A549 (cell line): ENCODE data around the gene CFAP73. TPM values are rescaled to one million over a fixed set of nuclear protein-coding genes. Genes with fewer than 3 reads are reported as not detected.

Experiments
- ATAC-seq, 2 experiments: fragments of 200-7000 bp in 1 of 2; fragments of >200 bp in 1 of 2; cut with Nextera tagmentation in 1 of 2; cut with Tn5 transposase in 1 of 2; 3 replicates each; pipeline versions ENCODE4 v1.8.0 to v1.9.1; 2018 to 2020; ENCODE audit warnings: mild to moderate bottlenecking in 1 of 2, moderate library complexity in 1 of 2
- CTCF ChIA-PET: fragments of 300-600 bp; sonication (Branson Sonifier 250); formaldehyde crosslinking; extraction: SDS; loops from one replicate; lab custom pipeline; 2021; ENCODE audit warnings: antibody characterized with exemption, inconsistent platforms; lab: Yijun Ruan, JAX
- POLR2A ChIA-PET: fragments of 350-600 bp; formaldehyde crosslinking; extraction: SDS; loops from one replicate; lab custom pipeline; 2021; ENCODE audit warnings: antibody characterized with exemption, inconsistent platforms; lab: Yijun Ruan, JAX
- DNase-seq, 2 experiments: peaks; one replicate each; pipeline versions ENCODE4 v3.0.0 to v3.0.0-alpha.2; 2011 to 2016; ENCODE audit warnings: low read depth in 1 of 2, low spot score in 1 of 2
- FAIRE-seq: peaks from 2 replicates; lab custom pipeline; 2011; peaks lifted over from hg19 to GRCh38; lab: Jason Lieb, UNC
- H3K27ac ChIP-seq, 2 experiments: fragments of >200 bp; sonication (Bioruptor Twin); formaldehyde crosslinking; 3 replicates each; pipeline ENCODE4 v1.5.1; 2016 to 2017
- H3K4me1 ChIP-seq: fragments of >200 bp; sonication (Bioruptor Twin); formaldehyde crosslinking; 3 replicates; pipeline ENCODE4 v1.6.1; 2016
- H3K4me2 ChIP-seq: fragments of >200 bp; sonication (Bioruptor Twin); formaldehyde crosslinking; 3 replicates; pipeline ENCODE4 v1.6.1; 2016
- H3K4me3 ChIP-seq: fragments of >200 bp; sonication (Bioruptor Twin); formaldehyde crosslinking; 3 replicates; pipeline ENCODE4 v1.5.1; 2016
- H3K9me3 ChIP-seq: fragments of >200 bp; sonication (Bioruptor Twin); formaldehyde crosslinking; 3 replicates; pipeline ENCODE4 v1.6.1; 2016
- BCL3 ChIP-seq: fragments of >200 bp; sonication (Bioruptor Twin); formaldehyde crosslinking; IDR thresholded peaks from 3 replicates; pipeline ENCODE4 v1.6.1; 2016
- CBX2 ChIP-seq: fragments of 200-600 bp; sonication (generic); IDR thresholded peaks from 2 replicates; pipeline ENCODE4 v1.6.1; 2016; ENCODE audit warnings: low read depth, mild to moderate bottlenecking, borderline replicate concordance
- CBX8 ChIP-seq: fragments of 200-600 bp; sonication (generic); IDR thresholded peaks from 2 replicates; pipeline ENCODE4 v1.6.1; 2016
- CEBPB ChIP-seq, 2 experiments: fragments of >200 bp in 1 of 2; sonication (Bioruptor Twin) in 1 of 2; formaldehyde crosslinking in 1 of 2; IDR thresholded peaks; 2 replicates each; pipeline ENCODE4 v1.6.1; 2012 to 2016
- CHD2 ChIP-seq: fragments of 150-350 bp; IDR thresholded peaks from 2 replicates; pipeline ENCODE4 v1.6.1; 2014; ENCODE audit warnings: low read length; ENCODE audit not compliant: partially characterized antibody
- CTCF ChIP-seq: fragments of >200 bp; sonication (Bioruptor Twin); formaldehyde crosslinking; IDR thresholded peaks from 3 replicates; pipeline ENCODE4 v1.5.1; 2016
- EHMT2 ChIP-seq: fragments of 200-600 bp; sonication (generic); IDR thresholded peaks from 2 replicates; pipeline ENCODE4 v1.6.1; 2016; ENCODE audit warnings: antibody characterized with exemption, low read depth, mild to moderate bottlenecking, moderate library complexity
- EP300 ChIP-seq, 2 experiments: fragments of >200 bp; sonication (Bioruptor Twin); formaldehyde crosslinking; IDR thresholded peaks; 2 replicates in 1 of 2; 3 replicates in 1 of 2; pipeline ENCODE4 v1.6.1; 2016 to 2017
- ESRRA ChIP-seq: fragments of 150-350 bp; IDR thresholded peaks from 2 replicates; pipeline ENCODE4 v1.6.1; 2014; ENCODE audit warnings: mild to moderate bottlenecking, low read length, borderline replicate concordance
- FOXS1 ChIP-seq: fragments of 250-450 bp; sonication (Bioruptor Pico); IDR thresholded peaks from 2 replicates; pipeline ENCODE4 v1.5.0; 2020; ENCODE audit warnings: mild to moderate bottlenecking, moderate library complexity
- HMGXB4 ChIP-seq: fragments of 250-450 bp; sonication (Bioruptor Pico); IDR thresholded peaks from 2 replicates; pipeline ENCODE4 v1.5.0; 2021; ENCODE audit warnings: mild to moderate bottlenecking, moderate library complexity, borderline replicate concordance
- HOXA7 ChIP-seq: fragments of 250-450 bp; sonication (Bioruptor Pico); IDR thresholded peaks from 2 replicates; pipeline ENCODE4 v1.5.0; 2020; ENCODE audit warnings: mild to moderate bottlenecking, moderate library complexity
- KDM1A ChIP-seq: fragments of 200-600 bp; sonication (generic); IDR thresholded peaks from 2 replicates; pipeline ENCODE4 v1.6.1; 2016; ENCODE audit warnings: low read depth, mild to moderate bottlenecking
- MAFK ChIP-seq: fragments of 450-650 bp; IDR thresholded peaks from 2 replicates; pipeline ENCODE4 v1.6.1; 2014; ENCODE audit not compliant: partially characterized antibody
- MAX ChIP-seq: IDR thresholded peaks from 2 replicates; pipeline ENCODE4 v1.6.1; 2012
- NPAS2 ChIP-seq: fragments of 250-450 bp; sonication (Bioruptor Pico); IDR thresholded peaks from 2 replicates; pipeline ENCODE4 v1.8.0; 2022; ENCODE audit warnings: mild to moderate bottlenecking, moderate library complexity, borderline replicate concordance
- NR3C1 ChIP-seq: fragments of >200 bp; sonication (Bioruptor Twin); formaldehyde crosslinking; IDR thresholded peaks from 3 replicates; pipeline ENCODE4 v1.6.1; 2017
- RAD21 ChIP-seq, 2 experiments: fragments of >200 bp in 1 of 2; sonication (Bioruptor Twin) in 1 of 2; formaldehyde crosslinking in 1 of 2; IDR thresholded peaks in 1 of 2; conservative IDR thresholded peaks in 1 of 2; 2 replicates in 1 of 2; 3 replicates in 1 of 2; pipeline ENCODE4 v1.6.1; 2012 to 2018; ENCODE audit warnings: inconsistent platforms in 1 of 2
- RCOR1 ChIP-seq: fragments of 150-350 bp; IDR thresholded peaks from 2 replicates; pipeline ENCODE4 v1.6.1; 2014; ENCODE audit warnings: antibody characterized with exemption, low read length, low read depth
- RFX5 ChIP-seq: fragments of 450-650 bp; IDR thresholded peaks from 2 replicates; pipeline ENCODE4 v1.7.1; 2014; ENCODE audit warnings: antibody characterized with exemption, mild to moderate bottlenecking, moderate library complexity
- ZC3H11A ChIP-seq: fragments of 450-650 bp; IDR thresholded peaks from 2 replicates; pipeline ENCODE4 v1.6.1; 2014; ENCODE audit warnings: antibody characterized with exemption, mild to moderate bottlenecking
- ZFP36 ChIP-seq: fragments of 450-650 bp; IDR thresholded peaks from 2 replicates; pipeline ENCODE4 v1.6.1; 2014; ENCODE audit warnings: borderline replicate concordance; ENCODE audit not compliant: partially characterized antibody
- WGBS: methylation state at CpG from one replicate; pipeline ENCODE4 v1.1.6; 2017; ENCODE audit errors: missing lambda C conversion rate; 5-methylcytosine and 5-hydroxymethylcytosine counted together
- polyA plus RNA-seq, 4 experiments: library from polyadenylated mRNA; depleted of rRNA in 3 of 4; stranded (reverse); fragments of >200 nt; fragmentation: RNase III in 1 of 4; extraction: RNeasy Plus Mini Kit Qiagen cat#74134 plus additional on column Dnase treatment in 1 of 4; gene quantifications; 2 replicates in 3 of 4; 3 replicates in 1 of 4; pipeline ENCODE4 v1.2.3, GENCODE V29; 2011 to 2017
- TF ChIP-seq, protein P1 (sequence below): fragments of 450-650 bp; IDR thresholded peaks from 2 replicates; pipeline ENCODE4 v1.6.1; 2014; ENCODE audit warnings: antibody characterized with exemption

The CFAP73 gene
- polyA plus RNA-seq, 2 of the 4 experiments (the other 2 are of a cell fraction), result 0.05 TPM; not detected in 1

DNA sequence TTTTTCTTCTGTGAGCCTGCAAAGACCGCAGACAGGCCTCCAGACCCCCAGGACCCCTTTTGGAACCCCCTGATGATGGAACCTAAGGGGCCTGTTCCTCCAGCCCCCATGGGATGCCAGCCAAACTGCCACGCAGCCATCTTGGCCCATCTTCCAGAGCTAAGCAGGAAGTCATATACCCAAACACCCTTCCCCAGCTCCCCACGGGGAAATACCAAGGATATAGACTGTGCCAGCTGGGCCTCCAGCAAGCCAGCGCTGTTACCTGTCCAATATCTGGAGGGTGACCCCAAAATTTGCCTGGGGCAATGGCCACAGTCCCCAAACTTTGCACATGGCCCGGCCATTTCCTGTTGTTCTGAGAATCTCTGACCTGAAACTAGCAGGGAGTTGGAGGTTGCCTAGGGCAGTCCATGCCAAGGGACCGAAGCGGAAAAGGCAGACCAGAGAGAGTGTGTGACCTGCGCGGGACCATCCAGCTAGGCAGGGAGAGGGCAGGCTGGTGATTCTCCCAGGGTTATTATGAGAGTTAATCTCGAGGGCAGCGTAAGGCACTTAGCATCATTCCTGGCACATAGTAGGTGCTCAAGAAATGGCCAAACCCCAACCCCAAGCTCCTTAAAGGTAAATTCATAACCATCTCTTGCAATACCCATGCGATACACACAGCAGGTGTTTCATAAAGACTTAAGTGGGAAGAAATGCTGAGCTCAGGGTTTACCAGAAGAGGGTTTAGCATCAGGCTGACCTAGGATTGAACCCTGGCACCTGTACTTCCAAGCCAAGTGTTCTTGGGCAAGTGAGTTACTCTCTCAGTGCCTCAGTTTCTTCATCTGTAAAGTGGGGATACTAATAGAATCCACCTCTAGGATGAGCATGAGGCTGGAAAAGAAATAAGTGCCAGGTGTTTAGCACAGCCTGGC is 11.4 kb upstream of the CFAP73 start:
- FAIRE-seq, result no peak
- Histone ChIP-seq H3K4me2 (no peak overlapping the region), H3K4me3 (no peak overlapping the region), H3K27ac (no peak overlapping the region), H3K9me3 (no peaks in the 10 kb centered on the region)
- CTCF ChIA-PET, result interaction anchor here (0.9 to 7.0 kb wide), 9 partner anchors 9 to 89 kb away, joined by 3 to 55 read pairs (median 10); partner anchors contain the start of gene CFAP73
- POLR2A ChIA-PET, result no interaction called here
- no peak for ATAC-seq
- no peak for DNase-seq
- no peak for TF ChIP-seq ZFP36
- peak; percentile 81 for TF ChIP-seq MAFK
- TF ChIP-seq, all 56 proteins: peak for 1
- 92% methylated on average over 11 of the region's 12 CpGs for WGBS
- peaks cover 15% of the 10 kb centered on the region for H3K4me1 ChIP-seq

GRCh38 chr12:113138826-113139225 is 10.7 kb upstream of the CFAP73 start:
- ATAC-seq, result no peak

DNA sequence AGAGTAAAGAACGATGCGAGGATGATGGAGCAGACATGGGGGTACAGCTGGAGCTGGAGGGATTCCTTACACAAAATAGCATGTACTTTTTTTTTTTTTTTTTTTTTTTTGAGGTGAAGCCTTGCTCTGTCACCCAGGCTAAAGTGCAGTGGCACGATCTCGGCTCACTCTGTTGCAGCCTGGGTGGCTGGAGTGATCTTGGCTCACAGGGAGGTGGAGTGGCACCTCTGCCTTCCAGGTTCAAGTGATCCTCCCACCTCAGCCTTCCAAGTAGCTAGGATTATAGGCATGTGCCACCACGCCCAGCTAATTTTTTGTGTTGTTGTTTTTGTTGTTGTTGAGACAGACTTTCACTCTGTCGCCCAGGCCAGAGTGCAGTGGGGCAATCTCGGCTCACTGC is 8.8 kb upstream of the CFAP73 start:
- no peak for ATAC-seq
- no peaks in the 10 kb centered on the region for H3K9me3 ChIP-seq
- ChIA-PET POLR2A (no interaction called here), CTCF (interaction anchor here (6.4 kb wide), 1 partner anchor 11 kb away, joined by 55 read pairs; the partner anchor contains the start of gene CFAP73)
- H3K27ac ChIP-seq, result no peak overlapping the region
- H3K4me3 ChIP-seq, result no peak overlapping the region
- no peak for FAIRE-seq
- no peak for DNase-seq
- peaks cover 10% of the 10 kb centered on the region for H3K4me1 ChIP-seq
- no peak overlapping the region for H3K4me2 ChIP-seq
- 65% methylated on average over 7 of the region's 7 CpGs for WGBS
- TF ChIP-seq CTCF, result no peak
- no peak for TF ChIP-seq ZC3H11A
- no peak for TF ChIP-seq ESRRA
- no peak for TF ChIP-seq HMGXB4 (CRISPR knock-in tag)
- TF ChIP-seq FOXS1 (CRISPR knock-in tag), result no peak
- TF ChIP-seq MAX, result no peak
- TF ChIP-seq RAD21 (conservative IDR thresholded peaks at IDR 0.05 in 1 of 2, IDR thresholded peaks at IDR 0.05 in 1 of 2), result no peak
- no peak for TF ChIP-seq CEBPB (IDR thresholded peaks at IDR 0.05)
- no peak for TF ChIP-seq HOXA7 (CRISPR knock-in tag)

More at GRCh38 chr12:113138826-113139225, 10.7 kb upstream of the CFAP73 start:
- Histone ChIP-seq H3K4me1 (peaks cover 15% of the 10 kb centered on the region), H3K9me3 (no peaks in the 10 kb centered on the region)
- DNase-seq, result no peak
- POLR2A ChIA-PET, result no interaction called here
- no peak for TF ChIP-seq MAFK
- TF ChIP-seq RCOR1, result no peak
- no peak for TF ChIP-seq BCL3
- no peak for TF ChIP-seq NR3C1
- no peak for TF ChIP-seq KDM1A
- no peak for TF ChIP-seq CBX2
- TF ChIP-seq CHD2, result no peak
- no peak for TF ChIP-seq EHMT2
- TF ChIP-seq NPAS2 (CRISPR knock-in tag), result no peak
- TF ChIP-seq CTCF, result no peak
- TF ChIP-seq CBX8, result no peak
- TF ChIP-seq RFX5, result no peak
- no peak for TF ChIP-seq EP300 (IDR thresholded peaks at IDR 0.05)
- TF ChIP-seq, protein P1, sequence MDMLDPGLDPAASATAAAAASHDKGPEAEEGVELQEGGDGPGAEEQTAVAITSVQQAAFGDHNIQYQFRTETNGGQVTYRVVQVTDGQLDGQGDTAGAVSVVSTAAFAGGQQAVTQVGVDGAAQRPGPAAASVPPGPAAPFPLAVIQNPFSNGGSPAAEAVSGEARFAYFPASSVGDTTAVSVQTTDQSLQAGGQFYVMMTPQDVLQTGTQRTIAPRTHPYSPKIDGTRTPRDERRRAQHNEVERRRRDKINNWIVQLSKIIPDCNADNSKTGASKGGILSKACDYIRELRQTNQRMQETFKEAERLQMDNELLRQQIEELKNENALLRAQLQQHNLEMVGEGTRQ, result no peak
- TF ChIP-seq, all 56 proteins: peak for 0
- CTCF ChIA-PET, result interaction anchor here (0.9 to 7.0 kb wide), 7 partner anchors 9 to 90 kb away, joined by 3 to 55 read pairs (median 10); partner anchors contain the start of gene CFAP73
- Histone ChIP-seq H3K4me2 (no peak overlapping the region), H3K4me3 (no peak overlapping the region), H3K27ac (no peak overlapping the region)
- 71% methylated on average over 3 of the region's 3 CpGs for WGBS
- no peak for FAIRE-seq
